Measurements from ENCODE around the gene ACSS3.

- TF ChIP-seq ATF2 (tag by site-specific recombination; IDR thresholded peaks at IDR 0.05; ENCODE audit: low read depth) (no peak), ZNF571 (tag by site-specific recombination; IDR thresholded peaks at IDR 0.05) (no peak), SP2 (tag by site-specific recombination; IDR thresholded peaks at IDR 0.05) (no peak), CTCF (tag by site-specific recombination; IDR thresholded peaks at IDR 0.05) (no peak), YY2 (tag by site-specific recombination; IDR thresholded peaks at IDR 0.05) (no peak)
Observed at GRCh38 chr12:81089412-81089811, 11.5 kb downstream of the ACSS3 start.
